ENCODE results near the gene LRRC58.

DNA sequence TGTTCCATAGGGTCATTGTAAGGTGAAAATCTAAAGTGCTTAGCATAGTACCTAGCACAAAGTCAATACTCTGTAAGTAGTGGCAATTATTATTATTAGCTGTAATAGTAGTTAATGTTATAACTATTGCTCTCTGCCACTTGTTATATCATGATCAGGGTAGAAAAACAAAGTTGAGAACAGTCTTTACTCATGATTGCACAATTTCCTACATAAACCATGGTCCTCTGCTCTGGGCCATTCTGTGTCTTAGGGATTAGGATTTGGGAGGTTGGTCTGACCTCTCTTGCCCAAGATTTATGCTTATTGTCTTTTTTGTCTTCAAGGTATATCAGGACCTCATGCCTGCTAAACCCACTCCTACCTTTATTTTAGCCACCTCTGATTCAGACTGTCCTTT is 4.3 kb upstream of the LRRC58 start:
- TF ChIP-seq TAF1 (IDR thresholded peaks at IDR 0.05; ENCODE audit: borderline replicate concordance, insufficient read depth, low read length) (no peak), POLR2AphosphoS5 (IDR thresholded peaks at IDR 0.05; ENCODE audit: low read depth, low read length) (no peak), SIN3A (IDR thresholded peaks at IDR 0.05; ENCODE audit: borderline replicate concordance, insufficient read depth, low read length) (no peak)
